PFSK-1 (cell line): ENCODE measurements around the gene PRELID3B.

Experiments
- FOXP2 ChIP-seq: optimal IDR thresholded peaks from 2 replicates; pipeline ENCODE3; 2011; ENCODE audit warnings: borderline replicate concordance, control low read depth, inconsistent platforms; ENCODE audit not compliant: insufficient read depth; ENCODE audit errors: extremely low read length, extremely low read depth
- POLR2AphosphoS5 ChIP-seq: IDR thresholded peaks from 2 replicates; pipeline ENCODE4 v1.6.1; 2012; ENCODE audit warnings: low read depth, mild to moderate bottlenecking, control low read depth, low read length, moderate library complexity
- SIN3A ChIP-seq: IDR thresholded peaks from 2 replicates; pipeline ENCODE4 v1.6.1; 2012; ENCODE audit warnings: mild to moderate bottlenecking, low read length, moderate library complexity, borderline replicate concordance; ENCODE audit not compliant: insufficient read depth
- TAF1 ChIP-seq: IDR thresholded peaks from 2 replicates; pipeline ENCODE4 v1.6.1; 2012; ENCODE audit warnings: low read length, control low read depth, borderline replicate concordance; ENCODE audit not compliant: insufficient read depth
- TF ChIP-seq, protein P1 (sequence below), 2 experiments: IDR thresholded peaks; 2 replicates each; pipeline versions ENCODE4 v1.6.1 to v1.8.0; 2011 to 2012; ENCODE audit warnings: low read depth in 2 of 2, low read length in 2 of 2, control low read depth in 1 of 2, inconsistent platforms in 1 of 2, mild to moderate bottlenecking in 1 of 2, moderate library complexity in 1 of 2; ENCODE audit not compliant: insufficient read depth in 1 of 2

DNA sequence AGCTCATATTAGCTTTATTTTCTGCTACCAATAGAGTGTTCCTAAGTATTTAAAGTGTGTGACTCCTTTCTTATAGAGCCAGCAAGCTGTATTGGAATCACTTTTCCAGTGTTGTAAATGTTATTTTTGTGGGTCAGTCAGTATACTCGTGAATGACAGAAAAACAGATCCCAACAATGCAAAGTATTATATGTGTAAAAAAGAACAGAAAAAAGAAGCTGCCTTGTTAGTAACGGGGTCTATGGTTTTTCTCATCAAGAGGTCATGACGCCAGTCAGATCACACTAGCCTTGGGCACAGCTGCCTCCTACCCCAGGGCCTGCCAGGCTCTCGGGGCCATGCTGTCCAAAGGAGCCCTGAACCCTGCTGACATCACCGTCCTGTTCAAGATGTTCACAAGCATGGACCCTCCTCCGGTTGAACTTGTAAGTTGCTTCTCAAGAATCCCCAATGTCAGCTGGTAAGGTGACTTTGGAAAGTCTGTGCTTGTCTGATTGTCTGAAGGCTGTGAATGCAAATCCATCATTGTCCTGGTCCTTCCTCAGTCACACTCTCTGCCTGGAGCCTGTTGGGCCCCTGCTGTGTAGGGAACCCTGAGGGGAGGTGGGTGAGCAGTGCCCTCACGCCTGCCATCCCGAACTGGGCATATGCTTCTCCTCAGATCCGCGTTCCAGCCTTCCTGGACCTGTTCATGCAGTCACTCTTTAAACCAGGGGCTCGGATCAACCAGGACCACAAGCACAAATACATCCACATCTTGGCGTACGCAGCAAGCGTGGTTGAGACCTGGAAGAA lies 51.7 kb downstream of the PRELID3B start:
- TF ChIP-seq TAF1, result no peak
- no peak for TF ChIP-seq POLR2AphosphoS5
- TF ChIP-seq, protein P1, sequence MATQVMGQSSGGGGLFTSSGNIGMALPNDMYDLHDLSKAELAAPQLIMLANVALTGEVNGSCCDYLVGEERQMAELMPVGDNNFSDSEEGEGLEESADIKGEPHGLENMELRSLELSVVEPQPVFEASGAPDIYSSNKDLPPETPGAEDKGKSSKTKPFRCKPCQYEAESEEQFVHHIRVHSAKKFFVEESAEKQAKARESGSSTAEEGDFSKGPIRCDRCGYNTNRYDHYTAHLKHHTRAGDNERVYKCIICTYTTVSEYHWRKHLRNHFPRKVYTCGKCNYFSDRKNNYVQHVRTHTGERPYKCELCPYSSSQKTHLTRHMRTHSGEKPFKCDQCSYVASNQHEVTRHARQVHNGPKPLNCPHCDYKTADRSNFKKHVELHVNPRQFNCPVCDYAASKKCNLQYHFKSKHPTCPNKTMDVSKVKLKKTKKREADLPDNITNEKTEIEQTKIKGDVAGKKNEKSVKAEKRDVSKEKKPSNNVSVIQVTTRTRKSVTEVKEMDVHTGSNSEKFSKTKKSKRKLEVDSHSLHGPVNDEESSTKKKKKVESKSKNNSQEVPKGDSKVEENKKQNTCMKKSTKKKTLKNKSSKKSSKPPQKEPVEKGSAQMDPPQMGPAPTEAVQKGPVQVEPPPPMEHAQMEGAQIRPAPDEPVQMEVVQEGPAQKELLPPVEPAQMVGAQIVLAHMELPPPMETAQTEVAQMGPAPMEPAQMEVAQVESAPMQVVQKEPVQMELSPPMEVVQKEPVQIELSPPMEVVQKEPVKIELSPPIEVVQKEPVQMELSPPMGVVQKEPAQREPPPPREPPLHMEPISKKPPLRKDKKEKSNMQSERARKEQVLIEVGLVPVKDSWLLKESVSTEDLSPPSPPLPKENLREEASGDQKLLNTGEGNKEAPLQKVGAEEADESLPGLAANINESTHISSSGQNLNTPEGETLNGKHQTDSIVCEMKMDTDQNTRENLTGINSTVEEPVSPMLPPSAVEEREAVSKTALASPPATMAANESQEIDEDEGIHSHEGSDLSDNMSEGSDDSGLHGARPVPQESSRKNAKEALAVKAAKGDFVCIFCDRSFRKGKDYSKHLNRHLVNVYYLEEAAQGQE (IDR thresholded peaks at IDR 0.05; ENCODE audit: insufficient read depth in 1 of 2, low read depth in 2 of 2, low read length in 2 of 2), result no peak
- TF ChIP-seq FOXP2, result no peak
- no peak for TF ChIP-seq SIN3A
